HepG2 (cell line): ENCODE data around the gene TBX15. TPM values are rescaled to one million over a fixed set of nuclear protein-coding genes. Genes with fewer than 3 reads are reported as not detected.

Source experiments
- ATAC-seq: fragments of 200-7000 bp; cut with Tn5 transposase; 3 replicates; pipeline ENCODE4 v1.9.1; 2020; ENCODE audit warnings: mild to moderate bottlenecking, moderate library complexity
- BruUV-seq: library from RNA; stranded (reverse); fragments of 400-500 nt; replicated peaks from 2 replicates; lab custom pipeline; 2021; lab: Mats Ljungman, UMichigan
- CTCF ChIA-PET: fragments of 300-600 bp; formaldehyde crosslinking; extraction: SDS; loops from one replicate; lab custom pipeline; 2021; ENCODE audit warnings: low total read pairs, inconsistent platforms, low intra/inter-chr PET ratio; lab: Yijun Ruan, JAX
- POLR2A ChIA-PET: fragments of 350-600 bp; sonication (Branson Sonifier 250); formaldehyde crosslinking; loops from one replicate; lab custom pipeline; 2020; ENCODE audit warnings: antibody characterized with exemption, inconsistent platforms; lab: Yijun Ruan, JAX
- DNase-seq: peaks from one replicate; pipeline ENCODE4 v3.0.0-alpha.2; 2015; ENCODE audit warnings: low spot score
- FAIRE-seq: peaks from 3 replicates; lab custom pipeline; 2011; peaks lifted over from hg19 to GRCh38; lab: Jason Lieb, UNC
- H2AFZ ChIP-seq: one replicate; pipeline ENCODE4 v1.6.1; 2011; ENCODE audit warnings: low read length, inconsistent platforms
- H3K27ac ChIP-seq: fragments of 300-600 bp; 3 replicates; pipeline ENCODE4 v1.8.0; 2011; ENCODE audit warnings: mixed run types, mild to moderate bottlenecking, mixed read lengths, low read length, inconsistent platforms; ENCODE audit not compliant: insufficient read depth; ENCODE audit errors: extremely low read length
- H3K27me3 ChIP-seq, 2 experiments: fragments of 200-600 bp in 1 of 2; 2 replicates in 1 of 2; 3 replicates in 1 of 2; pipeline versions ENCODE4 v1.6.0 to v1.8.0; 2011; ENCODE audit warnings: low read length in 2 of 2, mild to moderate bottlenecking in 2 of 2, moderate library complexity in 2 of 2, inconsistent platforms in 1 of 2; ENCODE audit not compliant: insufficient read depth in 2 of 2, control insufficient read depth in 1 of 2
- H3K36me3 ChIP-seq, 2 experiments: fragments of 200-600 bp in 1 of 2; replicated peaks in 1 of 2; 2 replicates in 1 of 2; 3 replicates in 1 of 2; pipeline versions ENCODE4 v1.5.1 to v1.8.0; 2011; ENCODE audit warnings: low read length in 2 of 2, inconsistent platforms in 1 of 2; ENCODE audit not compliant: insufficient read depth in 2 of 2, control insufficient read depth in 1 of 2
- H3K4me1 ChIP-seq: 2 replicates; pipeline ENCODE4 v1.5.1; 2012; ENCODE audit warnings: low read length, inconsistent platforms; ENCODE audit not compliant: insufficient read depth
- H3K4me2 ChIP-seq: 2 replicates; pipeline ENCODE4 v1.6.0; 2011; ENCODE audit warnings: low read depth, low read length, inconsistent platforms
- H3K4me3 ChIP-seq, 3 experiments: fragments of 200-600 bp in 1 of 3; sonication (generic), shearing (Covaris generic) in 1 of 3; replicated peaks in 1 of 3; 2 replicates each; pipeline ENCODE4 v1.5.1; 2011 to 2016; ENCODE audit warnings: low read length in 3 of 3, inconsistent platforms in 2 of 3, low read depth in 2 of 3, mild to moderate bottlenecking in 2 of 3, control low read depth in 1 of 3, mixed read lengths in 1 of 3; ENCODE audit not compliant: insufficient read depth in 1 of 3
- H3K79me2 ChIP-seq: one replicate; pipeline ENCODE4 v1.6.1; 2011; ENCODE audit warnings: low read length, inconsistent platforms; ENCODE audit not compliant: insufficient read depth
- H3K9ac ChIP-seq: 2 replicates; pipeline ENCODE4 v1.6.0; 2011; ENCODE audit warnings: mild to moderate bottlenecking, low read depth, low read length, inconsistent platforms; ENCODE audit not compliant: insufficient read depth
- H3K9me3 ChIP-seq: 2 replicates; pipeline ENCODE4 v1.5.1; 2012; ENCODE audit warnings: mild to moderate bottlenecking, low read length
- H4K20me1 ChIP-seq: 2 replicates; pipeline ENCODE4 v1.6.0; 2011; ENCODE audit warnings: inconsistent platforms, mild to moderate bottlenecking, low read length, moderate library complexity; ENCODE audit not compliant: insufficient read depth
- CCAR2 ChIP-seq: fragments of 200-400 bp; formaldehyde crosslinking; optimal IDR thresholded peaks from 2 replicates; pipeline ENCODE3; 2018; ENCODE audit warnings: low read depth, mild to moderate bottlenecking, low read length, moderate library complexity
- EZH2 ChIP-seq: conservative IDR thresholded peaks from 2 replicates; pipeline ENCODE4 v1.6.1; 2012; ENCODE audit warnings: mild to moderate bottlenecking, low read depth, low read length, moderate library complexity
- HNF4A ChIP-seq: sonication (generic); formaldehyde crosslinking; IDR thresholded peaks from 2 replicates; pipeline ENCODE4 v1.4.0; 2020; ENCODE audit warnings: missing genetic modification reagents
- HOMEZ ChIP-seq: IDR thresholded peaks from 2 replicates; pipeline ENCODE4 v1.6.1; 2016; ENCODE audit warnings: low read depth
- MLX ChIP-seq: IDR thresholded peaks from 2 replicates; pipeline ENCODE4 v1.6.1; 2016
- RFXANK ChIP-seq: IDR thresholded peaks from 2 replicates; pipeline ENCODE4 v1.6.1; 2016
- SAFB2 ChIP-seq: sonication (generic); formaldehyde crosslinking; IDR thresholded peaks from 2 replicates; pipeline ENCODE4 v1.5.1; 2020; ENCODE audit warnings: missing genetic modification reagents, low read depth, mild to moderate bottlenecking, borderline replicate concordance
- TBP ChIP-seq: sonication (generic); formaldehyde crosslinking; IDR thresholded peaks from 2 replicates; pipeline ENCODE4 v1.5.0; 2020; ENCODE audit warnings: missing genetic modification reagents
- ZNF333 ChIP-seq: sonication (generic); formaldehyde crosslinking; IDR thresholded peaks from 2 replicates; pipeline ENCODE4 v1.4.0; 2020; ENCODE audit warnings: mild to moderate bottlenecking, missing genetic modification reagents, borderline replicate concordance
- WGBS: methylation state at CpG from one replicate; pipeline ENCODE4 v1.1.6; 2017; ENCODE audit warnings: low lambda C conversion rate; 5-methylcytosine and 5-hydroxymethylcytosine counted together
- in situ Hi-C: cut with HindIII; loops from 2 replicates; pipeline ENCODE4 v1.10.0; 2017; ENCODE audit warnings: low pct_unique_long_range_greater_than_20kb; ENCODE audit not compliant: extremely low pct_ligation_motif_present
- intact Hi-C: fragments of 100-400 bp; cut with micrococcal nuclease; formaldehyde crosslinking; loops from one replicate; pipeline ENCODE4 v1.10.0; 2022; ENCODE audit not compliant: unreplicated experiment
- polyA plus RNA-seq, 8 experiments: library from polyadenylated mRNA; depleted of rRNA in 3 of 8; stranded (reverse) in 7 of 8; unstranded in 1 of 8; fragments of >200 nt; fragmentation: Illumina TruSeq in 4 of 8; extraction: Trizol in 4 of 8; gene quantifications; 2 replicates each; pipeline versions ENCODE4 v1.2.1 to v1.2.3, GENCODE V29; 2011 to 2016; ENCODE audit warnings: low read depth in 4 of 8, missing spikeins in 1 of 8, mixed read lengths in 1 of 8; ENCODE audit not compliant: insufficient read depth in 1 of 8
- total RNA-seq, 5 experiments: library from RNA; depleted of rRNA; stranded (reverse); fragments of >200 nt; fragmentation: Illumina TruSeq; extraction: Trizol; gene quantifications; 2 replicates each; pipeline ENCODE4 v1.2.3, GENCODE V29; 2016; ENCODE audit warnings: low read depth in 1 of 5

Gene TBX15
- total and polyA plus RNA-seq, 2 of the 13 experiments (the other 11 are each of a cell fraction or from before 2014, with no cell fraction given): 0.42 to 1.9 TPM

DNA sequence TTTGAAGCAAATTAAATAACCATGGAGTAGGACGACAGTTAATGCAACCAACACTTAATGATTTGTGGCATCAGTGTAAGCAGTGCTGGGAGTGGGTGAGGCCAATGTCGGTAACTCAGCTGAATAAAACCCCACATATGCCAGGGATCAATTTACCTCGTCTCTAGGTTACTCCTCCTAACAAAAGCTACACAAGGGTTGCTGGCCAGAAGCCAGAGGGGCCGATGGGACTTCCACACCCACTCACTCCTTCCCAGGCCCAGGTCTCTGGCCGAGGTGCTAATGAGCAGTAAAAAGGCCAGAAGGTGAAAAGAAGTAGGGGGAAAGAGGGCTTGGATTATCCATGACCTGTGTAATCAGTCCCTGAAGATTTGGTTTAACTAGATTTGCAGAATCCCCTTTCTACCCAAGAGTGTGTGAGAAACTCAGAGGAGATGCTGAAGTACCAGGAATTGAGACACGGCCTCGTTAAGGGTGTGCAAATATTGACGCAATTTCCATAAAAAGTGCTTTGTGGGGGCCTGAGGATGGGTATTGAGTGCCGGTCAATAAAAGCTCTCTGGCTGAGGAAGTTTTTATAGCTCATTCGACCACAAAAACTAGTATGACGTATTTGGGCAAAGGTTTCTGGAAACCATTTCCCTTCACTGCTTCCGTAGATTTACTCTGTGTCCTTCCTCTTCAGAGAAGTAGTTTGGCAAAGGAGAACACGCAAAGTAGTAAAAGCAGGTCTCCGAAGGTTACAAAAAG, 145.5 kb downstream of the TBX15 start:
- Histone ChIP-seq H3K27me3 (no peaks in the 10 kb centered on the region), H3K9me3 (no peaks in the 10 kb centered on the region), H2AFZ (no peak overlapping the region), H3K27ac (no peak overlapping the region), H3K79me2 (no peaks in the 10 kb centered on the region), H3K4me1 (no peaks in the 10 kb centered on the region), H3K4me3 (no peak overlapping the region), H3K36me3 (no peaks in the 10 kb centered on the region), H3K9ac (no peak overlapping the region), H4K20me1 (no peaks in the 10 kb centered on the region), H3K4me2 (no peak overlapping the region)
- CTCF ChIA-PET: no interaction called here
- no peak for ATAC-seq
- BruUV-seq: no TSS peak
- in situ Hi-C loops (no loop called here), intact Hi-C loops (no loop called here)
- POLR2A ChIA-PET: no interaction called here
- TF ChIP-seq MLX (CRISPR knock-in tag): no peak
- TF ChIP-seq EZH2: no peak
- no peak for TF ChIP-seq TBP
- TF ChIP-seq SAFB2 (CRISPR knock-in tag): no peak
- no peak for TF ChIP-seq HNF4A (CRISPR knock-in tag)
- TF ChIP-seq RFXANK (CRISPR knock-in tag): no peak
- TF ChIP-seq ZNF333 (CRISPR knock-in tag): no peak
- TF ChIP-seq HOMEZ (CRISPR knock-in tag): no peak
- TF ChIP-seq CCAR2: no peak
- 27% methylated on average over 14 of the region's 14 CpGs for WGBS
- DNase-seq: no peak
- no peak for FAIRE-seq
